ENCODE data around the gene IGHMBP2. TPM values are rescaled to one million over a fixed set of nuclear protein-coding genes. Genes with fewer than 3 reads are reported as not detected.

IGHMBP2 gene
- total RNA-seq, 4 donors from 2014 or later = 25.2 to 195 (median 111) TPM

GRCh38 chr11:68863553-68864265 is 40.0 kb upstream of the IGHMBP2 start:
- H3K4me3 ChIP-seq = no peak overlapping the region
- no peaks in the 10 kb centered on the region for H3K27me3 ChIP-seq
- WGBS, 2 donors (ENCODE audit: low coverage in 1 of 2) = 85 to 95% methylated on average over 2 to 3 of the region's 3 CpGs
- H3K27ac ChIP-seq = no peak overlapping the region
- no peaks in the 10 kb centered on the region for H3K36me3 ChIP-seq
- intact Hi-C loops (cut with DNase I; ENCODE audit: low total_unique reads) (no loop called here), in situ Hi-C loops (cut with MboI; ENCODE audit: low pct_ligation_motif_present in 1 of 4, low pct_unique_long_range_greater_than_20kb in 1 of 4, low sequenced_read_pairs in 3 of 4) (no loop called here)
- H3K9me3 ChIP-seq = peaks cover 0 to 5% of the 10 kb centered on the region in 2 donors
- no peaks in the 10 kb centered on the region for H3K4me1 ChIP-seq
- TF ChIP-seq EP300 (IDR thresholded peaks at IDR 0.05; ENCODE audit: low read depth) (no peak), POLR2A (IDR thresholded peaks at IDR 0.05) (no peak)
- no peak for DNase-seq

GRCh38 chr11:68865241-68865640 is 38.5 kb upstream of the IGHMBP2 start:
- no peaks in the 10 kb centered on the region for H3K27me3 ChIP-seq
- H3K27ac ChIP-seq = no peak overlapping the region
- in situ Hi-C loops (cut with MboI; ENCODE audit: low pct_ligation_motif_present in 1 of 4, low pct_unique_long_range_greater_than_20kb in 1 of 4, low sequenced_read_pairs in 3 of 4) = no loop called here
- H3K4me3 ChIP-seq = no peak overlapping the region
- DNase-seq = no peak
- H3K36me3 ChIP-seq = no peaks in the 10 kb centered on the region
- peaks cover 0 to 5% of the 10 kb centered on the region in 2 donors for H3K9me3 ChIP-seq
- 85% methylated on average over 11 of the region's 11 CpGs; no CpG with 5 or more reads in 1 of the 2 donors for WGBS, 2 donors (ENCODE audit: low coverage in 1 of 2)
- H3K4me1 ChIP-seq = peaks cover 0 to 8% (median 5%) of the 10 kb centered on the region in 4 donors
- TF ChIP-seq EP300 (IDR thresholded peaks at IDR 0.05; ENCODE audit: low read depth) = no peak
- TF ChIP-seq POLR2A (IDR thresholded peaks at IDR 0.05) = no peak
- TF ChIP-seq POLR2AphosphoS5 (IDR thresholded peaks at IDR 0.05) = no peak
- no peak for TF ChIP-seq CTCF (IDR thresholded peaks at IDR 0.05)
- intact Hi-C loops (cut with DNase I; ENCODE audit: low total_unique reads) = no loop called here

- Histone ChIP-seq H3K4me1 (peaks cover 3 to 15% (median 5%) of the 10 kb centered on the region in 4 donors), H3K9me3 (peaks cover 0 to 5% of the 10 kb centered on the region in 2 donors), H3K27me3 (no peaks in the 10 kb centered on the region), H3K4me3 (no peak overlapping the region), H3K27ac (no peak overlapping the region), H3K36me3 (no peaks in the 10 kb centered on the region)
- in situ Hi-C loops (cut with MboI; ENCODE audit: low pct_ligation_motif_present in 1 of 4, low pct_unique_long_range_greater_than_20kb in 1 of 4, low sequenced_read_pairs in 3 of 4) = no loop called here
- 80 to 82% methylated on average over 3 to 6 of the region's 6 CpGs for WGBS, 2 donors (ENCODE audit: low coverage in 1 of 2)
- DNase-seq = no peak
- intact Hi-C loops (cut with DNase I; ENCODE audit: low total_unique reads) = loop anchor here (2.0 kb wide), 1 partner anchor 78 kb away; no protein-coding TSS in a partner anchor
- TF ChIP-seq POLR2A (IDR thresholded peaks at IDR 0.05) = no peak
- TF ChIP-seq EP300 (IDR thresholded peaks at IDR 0.05; ENCODE audit: low read depth) = no peak
- TF ChIP-seq POLR2AphosphoS5 (IDR thresholded peaks at IDR 0.05) = no peak
- no peak for TF ChIP-seq CTCF (IDR thresholded peaks at IDR 0.05)
Measured at GRCh38 chr11:68867066-68867465, 36.6 kb upstream of the IGHMBP2 start.

GRCh38 chr11:68868221-68868835 is 35.4 kb upstream of the IGHMBP2 start:
- Histone ChIP-seq H3K9me3 (peaks cover 0 to 5% of the 10 kb centered on the region in 2 donors), H3K4me3 (no peak overlapping the region), H3K27ac (no peak overlapping the region), H3K4me1 (peaks cover 3 to 15% (median 5%) of the 10 kb centered on the region in 4 donors), H3K36me3 (no peaks in the 10 kb centered on the region), H3K27me3 (no peaks in the 10 kb centered on the region)
- intact Hi-C loops (cut with DNase I; ENCODE audit: low total_unique reads) (no loop called here), in situ Hi-C loops (cut with MboI; ENCODE audit: low pct_ligation_motif_present in 1 of 4, low pct_unique_long_range_greater_than_20kb in 1 of 4, low sequenced_read_pairs in 3 of 4) (no loop called here)
- no peak for DNase-seq
- 88 to 92% methylated on average over 8 to 18 of the region's 18 CpGs for WGBS, 2 donors (ENCODE audit: low coverage in 1 of 2)
- TF ChIP-seq CTCF (IDR thresholded peaks at IDR 0.05) (no peak), POLR2A (IDR thresholded peaks at IDR 0.05) (no peak), POLR2AphosphoS5 (IDR thresholded peaks at IDR 0.05) (no peak), EP300 (IDR thresholded peaks at IDR 0.05; ENCODE audit: low read depth) (no peak)
